B cell (primary cell): ENCODE measurements around the gene MMP24. TPM values are rescaled to one million over a fixed set of nuclear protein-coding genes. Genes with fewer than 3 reads are reported as not detected.

Source experiments
- ATAC-seq: fragments of 200-7000 bp; cut with Tn5 transposase; one replicate; pipeline ENCODE4 v1.10.0; 2021; ENCODE audit warnings: low read depth, mild to moderate bottlenecking, moderate number of reproducible peaks, moderate library complexity
- CTCF ChIA-PET: fragments of 350-600 bp; sonication (Branson Sonifier 250); formaldehyde crosslinking; loops from one replicate; lab custom pipeline; 2021; ENCODE audit warnings: antibody characterized with exemption, inconsistent platforms; lab: Charles Lee
- POLR2A ChIA-PET: fragments of 350-600 bp; sonication (Branson Sonifier 250); formaldehyde crosslinking; loops from one replicate; lab custom pipeline; 2021; ENCODE audit warnings: antibody characterized with exemption; lab: Charles Lee
- DNase-seq: peaks from one replicate; pipeline ENCODE4 v3.0.0; 2013
- H2AFZ ChIP-seq: 2 replicates; pipeline ENCODE4 v1.6.1; 2012; ENCODE audit warnings: mild to moderate bottlenecking, low read depth, low read length; ENCODE audit not compliant: insufficient read depth, poor library complexity, severe bottlenecking
- H3K27ac ChIP-seq, 2 donors: 1 replicate in 1 of 2; 2 replicates in 1 of 2; pipeline ENCODE4 v1.5.1; 2012 to 2013; ENCODE audit warnings: low read length in 2 of 2, mild to moderate bottlenecking in 2 of 2, moderate library complexity in 1 of 2
- H3K27me3 ChIP-seq, 4 experiments: fragments of 200-600 bp in 1 of 4; sonication (generic) in 1 of 4; replicated peaks in 1 of 4; 1 replicate in 2 of 4; 2 replicates in 2 of 4; pipeline versions ENCODE4 v1.6.1 to v1.7.0; 2013 to 2016; ENCODE audit warnings: low read length in 3 of 4, mild to moderate bottlenecking in 2 of 4, mixed read lengths in 1 of 4, moderate library complexity in 1 of 4; ENCODE audit not compliant: insufficient read depth in 4 of 4, control insufficient read depth in 3 of 4; ENCODE audit errors: control extremely low read depth in 1 of 4
- H3K36me3 ChIP-seq, 2 experiments: replicated peaks in 1 of 2; 1 replicate in 1 of 2; 2 replicates in 1 of 2; pipeline versions ENCODE4 v1.6.1 to v1.7.1; 2013; ENCODE audit warnings: low read length in 1 of 2; ENCODE audit not compliant: insufficient read depth in 2 of 2, control insufficient read depth in 1 of 2; ENCODE audit errors: control extremely low read depth in 1 of 2, extremely low read depth in 1 of 2
- H3K4me1 ChIP-seq, 2 donors: fragments of 200-600 bp in 1 of 2; sonication (generic) in 1 of 2; 1 replicate in 1 of 2; 2 replicates in 1 of 2; pipeline versions ENCODE4 v1.5.1 to v1.6.1; 2013 to 2017; ENCODE audit warnings: low read length in 2 of 2; ENCODE audit not compliant: control insufficient read depth in 2 of 2, insufficient read depth in 2 of 2
- H3K4me2 ChIP-seq: replicated peaks from 2 replicates; pipeline ENCODE3; 2012; ENCODE audit warnings: mild to moderate bottlenecking, low read depth, low read length; ENCODE audit not compliant: poor library complexity, severe bottlenecking
- H3K4me3 ChIP-seq, 5 experiments: fragments of 200-600 bp in 1 of 5; sonication (generic) in 1 of 5; 1 replicate in 3 of 5; 2 replicates in 2 of 5; pipeline versions ENCODE4 v1.5.1 to v1.7.0; 2011 to 2016; ENCODE audit warnings: low read length in 4 of 5, mild to moderate bottlenecking in 4 of 5, low read depth in 2 of 5, control low read depth in 1 of 5, moderate library complexity in 1 of 5; ENCODE audit not compliant: insufficient read depth in 1 of 5; ENCODE audit errors: control extremely low read depth in 1 of 5, extremely low read depth in 1 of 5
- H3K79me2 ChIP-seq: fragments of 200-600 bp; sonication (generic); one replicate; pipeline ENCODE4 v1.6.0; 2016; ENCODE audit warnings: low read length; ENCODE audit not compliant: control insufficient read depth, insufficient read depth
- H3K9ac ChIP-seq: fragments of 200-600 bp; sonication (generic); 2 replicates; pipeline ENCODE4 v1.6.1; 2017; ENCODE audit warnings: mild to moderate bottlenecking, low read length, moderate library complexity
- H3K9me3 ChIP-seq, 3 donors: one replicate each; pipeline versions ENCODE4 v1.6.1 to v1.7.1; 2013; ENCODE audit warnings: low read length in 2 of 3; ENCODE audit not compliant: control insufficient read depth in 2 of 3, insufficient read depth in 1 of 3; ENCODE audit errors: control extremely low read depth in 1 of 3
- H4K20me1 ChIP-seq: 2 replicates; pipeline ENCODE4 v1.6.0; 2012; ENCODE audit warnings: mild to moderate bottlenecking, low read length; ENCODE audit not compliant: insufficient read depth, control insufficient read depth, poor library complexity, severe bottlenecking
- H3K27ac Mint-ChIP-seq: one replicate; pipeline ENCODE4 v1.8.0; 2021; ENCODE audit warnings: mixed read lengths
- H3K27me3 Mint-ChIP-seq: one replicate; pipeline ENCODE4 v1.8.0; 2021; ENCODE audit warnings: mixed read lengths
- H3K4me1 Mint-ChIP-seq: one replicate; pipeline ENCODE4 v1.8.0; 2021; ENCODE audit warnings: mixed read lengths
- H3K4me3 Mint-ChIP-seq: one replicate; pipeline ENCODE4 v1.8.0; 2021; ENCODE audit warnings: mixed read lengths
- H3K9me3 Mint-ChIP-seq: one replicate; pipeline ENCODE4 v1.8.0; 2022; ENCODE audit warnings: mixed read lengths; ENCODE audit not compliant: insufficient read depth
- CTCF ChIP-seq: fragments of 200-600 bp; IDR thresholded peaks from one replicate; pipeline ENCODE4 v1.8.0; 2022; ENCODE audit warnings: antibody characterized with exemption, mild to moderate bottlenecking
- EZH2 ChIP-seq: IDR thresholded peaks from 2 replicates; pipeline ENCODE4 v1.6.1; 2012; ENCODE audit warnings: borderline replicate concordance, low read depth, mild to moderate bottlenecking, moderate library complexity, low read length; ENCODE audit not compliant: insufficient read depth, poor library complexity, severe bottlenecking
- WGBS: methylation state at CpG from one replicate; pipeline ENCODE4 v1.1.5; 2013; ENCODE audit warnings: missing lambda C conversion rate; ENCODE audit not compliant: insufficient coverage; 5-methylcytosine and 5-hydroxymethylcytosine counted together
- intact Hi-C: fragments of 100-400 bp; cut with micrococcal nuclease; formaldehyde crosslinking; loops from one replicate; pipeline ENCODE4 v1.10.0; 2022
- polyA plus RNA-seq: library from polyadenylated mRNA; depleted of rRNA; stranded (reverse); fragments of >200 nt; gene quantifications from 2 replicates; pipeline ENCODE4 v1.2.3, GENCODE V29; 2012
- total RNA-seq, 2 donors: library from RNA; stranded (reverse); fragments of 120-200 nt in 1 of 2; gene quantifications; 1 replicate in 1 of 2; 2 replicates in 1 of 2; pipeline versions ENCODE4 v1.2.3 to v1.2.4, GENCODE V29; 2013 to 2022

MMP24 gene
- total and polyA plus RNA-seq, 2 donors (not counting 1 experiment from before 2014, with no cell fraction given): not detected

GRCh38 chr20:35280523-35280922 lies 54.0 kb downstream of the MMP24 start:
- DNase-seq: no peak
- no peaks in the 10 kb centered on the region for H3K9me3 Mint-ChIP-seq
- Histone ChIP-seq H3K36me3 (peaks cover 3 to 33% of the 10 kb centered on the region in 2 experiments), H3K4me1 (peaks cover 27 to 39% of the 10 kb centered on the region in 2 donors), H2AFZ (no peak overlapping the region), H3K9ac (no peak overlapping the region), H3K9me3 (no peaks in the 10 kb centered on the region), H3K4me3 (no peak overlapping the region), H3K4me2 (no peak overlapping the region), H3K79me2 (peaks cover 46% of the 10 kb centered on the region), H3K27me3 (no peaks in the 10 kb centered on the region), H4K20me1 (peaks cover 14% of the 10 kb centered on the region), H3K27ac (peak overlapping the region in 1 of 2 donors; percentile 8)
- peaks cover 36% of the 10 kb centered on the region for H3K4me1 Mint-ChIP-seq
- POLR2A ChIA-PET: no interaction called here
- 95% methylated on average over 6 of the region's 6 CpGs for WGBS
- intact Hi-C loops: loop anchor here (5.0 kb wide), 3 partner anchors 133 to 672 kb away; partner anchors contain the start of genes EDEM2, ERGIC3 and SCAND1
- no peak overlapping the region for H3K4me3 Mint-ChIP-seq
- ATAC-seq: no peak
- TF ChIP-seq CTCF (no peak), EZH2 (no peak)
- CTCF ChIA-PET: interaction anchor here (1.0 kb wide), 1 partner anchor 11 kb away, joined by 4 read pairs; no protein-coding TSS in a partner anchor
- H3K27ac Mint-ChIP-seq: peak overlapping the region; percentile 26
- no peaks in the 10 kb centered on the region for H3K27me3 Mint-ChIP-seq

- Mint-ChIP-seq H3K4me3 (no peak overlapping the region), H3K9me3 (no peaks in the 10 kb centered on the region), H3K4me1 (peaks cover 42% of the 10 kb centered on the region), H3K27ac (no peak overlapping the region), H3K27me3 (no peaks in the 10 kb centered on the region)
- WGBS: 100% methylated on average over 2 of the region's 10 CpGs
- Histone ChIP-seq H3K36me3 (peaks cover 3 to 31% of the 10 kb centered on the region in 2 experiments), H3K9me3 (no peaks in the 10 kb centered on the region), H3K27me3 (no peaks in the 10 kb centered on the region), H3K79me2 (peaks cover 35% of the 10 kb centered on the region), H3K4me2 (no peak overlapping the region), H3K4me1 (peaks cover 19 to 30% of the 10 kb centered on the region in 2 donors), H4K20me1 (peaks cover 14% of the 10 kb centered on the region), H3K27ac (no peak overlapping the region), H2AFZ (no peak overlapping the region), H3K9ac (no peak overlapping the region), H3K4me3 (no peak overlapping the region)
- DNase-seq (no peak), ATAC-seq (no peak)
- CTCF ChIA-PET: interaction anchor here (0.7 kb wide), 1 partner anchor 1152 kb away, joined by 3 read pairs; no protein-coding TSS in a partner anchor
- TF ChIP-seq CTCF (no peak), EZH2 (no peak)
- POLR2A ChIA-PET: no interaction called here
- intact Hi-C loops: loop anchor here (5.0 kb wide), 3 partner anchors 134 to 671 kb away; partner anchors contain the start of genes EDEM2, ERGIC3 and SCAND1
These were observed 55.1 kb downstream of the MMP24 start for GRCh38 chr20:35281506-35282101.
